H9 (cell line): ENCODE data around the gene GLYATL3. TPM values are rescaled to one million over a fixed set of nuclear protein-coding genes. Genes with fewer than 3 reads are reported as not detected.

Source experiments
- DNase-seq: peaks from one replicate; pipeline ENCODE4 v3.0.0-alpha.2; 2017
- H2AFZ ChIP-seq: one replicate; pipeline ENCODE4 v1.6.1; 2013; ENCODE audit warnings: mild to moderate bottlenecking, low read length, control low read depth, moderate library complexity
- H2AK5ac ChIP-seq: 2 replicates; pipeline ENCODE4 v1.6.1; 2013; ENCODE audit warnings: low read length, control low read depth, mixed read lengths; ENCODE audit not compliant: insufficient read length
- H2BK120ac ChIP-seq: one replicate; pipeline ENCODE4 v1.6.1; 2013; ENCODE audit warnings: low read depth, mild to moderate bottlenecking, low read length, control low read depth, inconsistent platforms; ENCODE audit not compliant: poor library complexity, severe bottlenecking
- H2BK12ac ChIP-seq: 2 replicates; pipeline ENCODE4 v1.6.1; 2013; ENCODE audit warnings: low read length, control low read depth, mixed read lengths, low read depth; ENCODE audit not compliant: insufficient read length
- H2BK15ac ChIP-seq: 2 replicates; pipeline ENCODE4 v1.6.1; 2013; ENCODE audit warnings: low read depth, low read length, control low read depth
- H2BK20ac ChIP-seq: one replicate; pipeline ENCODE4 v1.6.1; 2013; ENCODE audit warnings: low read depth, mild to moderate bottlenecking, low read length, control low read depth, inconsistent platforms; ENCODE audit not compliant: poor library complexity, severe bottlenecking
- H2BK5ac ChIP-seq: 2 replicates; pipeline ENCODE4 v1.6.1; 2013; ENCODE audit warnings: low read length, control low read depth, mixed read lengths; ENCODE audit not compliant: insufficient read length
- H3K14ac ChIP-seq: 2 replicates; pipeline ENCODE4 v1.6.1; 2013; ENCODE audit warnings: low read length, control low read depth; ENCODE audit not compliant: insufficient read depth
- H3K18ac ChIP-seq: 2 replicates; pipeline ENCODE4 v1.6.1; 2013; ENCODE audit warnings: low read depth, mild to moderate bottlenecking, mixed read lengths, low read length, control low read depth; ENCODE audit not compliant: insufficient read length
- H3K23ac ChIP-seq: 2 replicates; pipeline ENCODE4 v1.6.1; 2013; ENCODE audit warnings: low read length, control low read depth, mixed read lengths, low read depth; ENCODE audit not compliant: insufficient read length
- H3K23me2 ChIP-seq: 2 replicates; pipeline ENCODE4 v1.6.1; 2013; ENCODE audit warnings: low read depth, mild to moderate bottlenecking, mixed read lengths, low read length, control low read depth; ENCODE audit not compliant: insufficient read length, poor library complexity, severe bottlenecking
- H3K27ac ChIP-seq: 2 replicates; pipeline ENCODE4 v1.5.1; 2013; ENCODE audit warnings: low read length, control low read depth, mixed read lengths, low read depth; ENCODE audit not compliant: insufficient read length
- H3K27me3 ChIP-seq: 2 replicates; pipeline ENCODE4 v1.6.1; 2013; ENCODE audit warnings: low read length, control low read depth, inconsistent platforms; ENCODE audit not compliant: insufficient read depth
- H3K4ac ChIP-seq: 2 replicates; pipeline ENCODE4 v1.6.1; 2013; ENCODE audit warnings: low read depth, mild to moderate bottlenecking, control low read depth, inconsistent platforms, low read length, moderate library complexity
- H3K4me1 ChIP-seq: 2 replicates; pipeline ENCODE4 v1.6.1; 2013; ENCODE audit warnings: low read length, control low read depth, inconsistent platforms; ENCODE audit not compliant: insufficient read depth
- H3K4me2 ChIP-seq: 2 replicates; pipeline ENCODE4 v1.6.1; 2013; ENCODE audit warnings: low read length, control low read depth, mixed read lengths; ENCODE audit not compliant: insufficient read length, insufficient read depth
- H3K56ac ChIP-seq: 2 replicates; pipeline ENCODE4 v1.6.1; 2013; ENCODE audit warnings: low read depth, mild to moderate bottlenecking, mixed read lengths, low read length, control low read depth; ENCODE audit not compliant: insufficient read length
- H3K79me1 ChIP-seq: 2 replicates; pipeline ENCODE4 v1.6.1; 2013; ENCODE audit warnings: low read depth, mild to moderate bottlenecking, moderate library complexity, low read length, control low read depth, inconsistent platforms; ENCODE audit not compliant: insufficient read depth, poor library complexity, severe bottlenecking
- H3K79me2 ChIP-seq: 2 replicates; pipeline ENCODE4 v1.6.1; 2013; ENCODE audit warnings: low read length, control low read depth, inconsistent platforms; ENCODE audit not compliant: insufficient read depth
- H3K9ac ChIP-seq: 2 replicates; pipeline ENCODE4 v1.6.1; 2013; ENCODE audit warnings: low read length, control low read depth, mixed read lengths; ENCODE audit not compliant: insufficient read length; ENCODE audit errors: extremely low read depth
- H3K9me3 ChIP-seq: one replicate; pipeline ENCODE4 v1.6.1; 2013; ENCODE audit warnings: low read depth, low read length, inconsistent platforms; ENCODE audit not compliant: control insufficient read depth
- H3T11ph ChIP-seq: one replicate; pipeline ENCODE4 v1.6.1; 2013; ENCODE audit warnings: mild to moderate bottlenecking, low read length, control low read depth, inconsistent platforms
- H4K20me1 ChIP-seq: one replicate; pipeline ENCODE4 v1.6.1; 2013; ENCODE audit not compliant: control insufficient read depth, insufficient read length, insufficient read depth
- H4K5ac ChIP-seq: 2 replicates; pipeline ENCODE4 v1.6.1; 2013; ENCODE audit warnings: low read depth, mild to moderate bottlenecking, mixed read lengths, low read length, control low read depth; ENCODE audit not compliant: insufficient read length
- H4K8ac ChIP-seq: replicated peaks from 2 replicates; pipeline ENCODE4 v1.6.1; 2013; ENCODE audit warnings: low read length, control low read depth, mixed read lengths, low read depth; ENCODE audit not compliant: insufficient read length
- H4K91ac ChIP-seq: 2 replicates; pipeline ENCODE4 v1.6.1; 2013; ENCODE audit warnings: low read depth, mild to moderate bottlenecking, moderate library complexity, mixed read lengths, low read length, control low read depth; ENCODE audit not compliant: insufficient read length
- H3K27ac Mint-ChIP-seq, 3 experiments: 2 replicates in 2 of 3; 3 replicates in 1 of 3; pipeline ENCODE4 v1.8.0; 2020 to 2021; ENCODE audit warnings: mixed read lengths in 3 of 3, mild to moderate bottlenecking in 1 of 3, moderate library complexity in 1 of 3
- H3K27me3 Mint-ChIP-seq: 2 replicates; pipeline ENCODE4 v1.8.0; 2021; ENCODE audit warnings: low read depth, mild to moderate bottlenecking, moderate library complexity, mixed read lengths
- H3K36me3 Mint-ChIP-seq, 3 experiments: 2 replicates in 2 of 3; 3 replicates in 1 of 3; pipeline ENCODE4 v1.8.0; 2020 to 2021; ENCODE audit warnings: low read depth in 3 of 3, mixed read lengths in 3 of 3; ENCODE audit not compliant: insufficient read depth in 1 of 3
- H3K4me1 Mint-ChIP-seq, 2 experiments: 2 replicates each; pipeline ENCODE4 v1.8.0; 2020; ENCODE audit warnings: mixed read lengths in 2 of 2
- H3K4me3 Mint-ChIP-seq, 2 experiments: 2 replicates in 1 of 2; 3 replicates in 1 of 2; pipeline ENCODE4 v1.8.0; 2020 to 2021; ENCODE audit warnings: mild to moderate bottlenecking in 2 of 2, mixed read lengths in 2 of 2, moderate library complexity in 1 of 2
- H3K9me3 Mint-ChIP-seq, 2 experiments: 2 replicates in 1 of 2; 3 replicates in 1 of 2; pipeline ENCODE4 v1.8.0; 2020; ENCODE audit warnings: mild to moderate bottlenecking in 2 of 2, mixed read lengths in 2 of 2, moderate library complexity in 1 of 2
- WGBS: extraction: QIAGEN DNeasy Blood & Tissue Kit; methylation state at CpG from one replicate; pipeline ENCODE4 v1.1.7; 2013; ENCODE audit warnings: missing lambda C conversion rate, low lambda C conversion rate, mixed read lengths; ENCODE audit not compliant: insufficient read length; ENCODE audit errors: extremely low coverage; 5-methylcytosine and 5-hydroxymethylcytosine counted together
- total RNA-seq: library from RNA; stranded (reverse); gene quantifications from 2 replicates; pipeline ENCODE4 v1.2.1, GENCODE V29; 2021
- TF ChIP-seq, protein P1 (sequence below): fragments of 200-600 bp; sonication (generic); conservative IDR thresholded peaks from 3 replicates; pipeline ENCODE4 v1.8.0; 2021; ENCODE audit warnings: antibody characterized with exemption, mild to moderate bottlenecking

GLYATL3 gene
- total RNA-seq, 1 experiment from 2014 or later, result not detected

DNA sequence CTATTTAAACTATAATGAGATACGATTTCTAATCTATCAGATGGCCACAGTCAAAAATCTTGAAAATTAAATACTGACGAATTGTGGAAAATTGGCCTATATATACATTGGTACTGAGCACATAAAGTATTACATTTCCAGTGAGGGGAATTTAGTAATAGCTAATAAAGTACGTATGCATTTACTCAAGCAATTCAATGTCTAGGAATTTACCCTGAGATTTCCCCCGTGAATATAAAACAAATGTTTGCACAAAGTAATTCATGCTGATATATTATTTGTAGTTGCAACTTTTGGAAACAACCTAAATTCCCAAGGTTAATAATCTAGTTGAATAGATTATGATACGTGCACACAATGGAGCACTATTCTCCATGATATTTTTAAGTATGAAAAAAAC is 36.1 kb downstream of the GLYATL3 start:
- Mint-ChIP-seq H3K27ac (no peak overlapping the region), H3K4me3 (no peak overlapping the region), H3K27me3 (no peaks in the 10 kb centered on the region), H3K36me3 (no peaks in the 10 kb centered on the region), H3K4me1 (0 out of 4 replicates have a peak, but pooled peaks cover 0 to 2% of the 10 kb centered on the region in 2 experiments), H3K9me3 (0 out of 5 replicates have a peak, but pooled peaks cover 0 to 5% of the 10 kb centered on the region in 2 experiments)
- H3K79me2 ChIP-seq, result no peaks in the 10 kb centered on the region
- H2BK20ac ChIP-seq, result no peak overlapping the region
- no peaks in the 10 kb centered on the region for H3K9me3 ChIP-seq
- no peaks in the 10 kb centered on the region for H3K79me1 ChIP-seq
- no peak overlapping the region for H2BK120ac ChIP-seq
- TF ChIP-seq, protein P1, sequence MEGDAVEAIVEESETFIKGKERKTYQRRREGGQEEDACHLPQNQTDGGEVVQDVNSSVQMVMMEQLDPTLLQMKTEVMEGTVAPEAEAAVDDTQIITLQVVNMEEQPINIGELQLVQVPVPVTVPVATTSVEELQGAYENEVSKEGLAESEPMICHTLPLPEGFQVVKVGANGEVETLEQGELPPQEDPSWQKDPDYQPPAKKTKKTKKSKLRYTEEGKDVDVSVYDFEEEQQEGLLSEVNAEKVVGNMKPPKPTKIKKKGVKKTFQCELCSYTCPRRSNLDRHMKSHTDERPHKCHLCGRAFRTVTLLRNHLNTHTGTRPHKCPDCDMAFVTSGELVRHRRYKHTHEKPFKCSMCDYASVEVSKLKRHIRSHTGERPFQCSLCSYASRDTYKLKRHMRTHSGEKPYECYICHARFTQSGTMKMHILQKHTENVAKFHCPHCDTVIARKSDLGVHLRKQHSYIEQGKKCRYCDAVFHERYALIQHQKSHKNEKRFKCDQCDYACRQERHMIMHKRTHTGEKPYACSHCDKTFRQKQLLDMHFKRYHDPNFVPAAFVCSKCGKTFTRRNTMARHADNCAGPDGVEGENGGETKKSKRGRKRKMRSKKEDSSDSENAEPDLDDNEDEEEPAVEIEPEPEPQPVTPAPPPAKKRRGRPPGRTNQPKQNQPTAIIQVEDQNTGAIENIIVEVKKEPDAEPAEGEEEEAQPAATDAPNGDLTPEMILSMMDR, result no peak
- no peak overlapping the region for H4K5ac ChIP-seq
- DNase-seq, result no peak
- H3K4me1 ChIP-seq, result no peaks in the 10 kb centered on the region
- H2BK12ac ChIP-seq, result no peak overlapping the region
- no peak overlapping the region for H4K8ac ChIP-seq
- H4K20me1 ChIP-seq, result no peaks in the 10 kb centered on the region
- H3K27me3 ChIP-seq, result no peaks in the 10 kb centered on the region
- no peak overlapping the region for H3K56ac ChIP-seq
- H3K4ac ChIP-seq, result no peak overlapping the region
- no CpG with 5 or more reads among the region's 5 CpGs for WGBS
- H2BK5ac ChIP-seq, result no peak overlapping the region
- no peak overlapping the region for H4K91ac ChIP-seq
- H3K27ac ChIP-seq, result no peak overlapping the region
- H3K18ac ChIP-seq, result no peak overlapping the region
- H2AFZ ChIP-seq, result no peak overlapping the region
- H2BK15ac ChIP-seq, result no peak overlapping the region
- H3T11ph ChIP-seq, result no peak overlapping the region
- H3K4me2 ChIP-seq, result no peak overlapping the region
- no peak overlapping the region for H3K14ac ChIP-seq
- H3K9ac ChIP-seq, result no peak overlapping the region
- H3K23ac ChIP-seq, result no peak overlapping the region
- H3K23me2 ChIP-seq, result no peaks in the 10 kb centered on the region
- H2AK5ac ChIP-seq, result no peak overlapping the region
